ENCODE measurements around the gene ABHD16A.
A peak's percentile ranks its signal among the peaks of the same experiment; 100 is the strongest.

Gene ABHD16A

GRCh38 chr6:31664790-31665500, 38.2 kb downstream of the ABHD16A start, which contains the start of gene GPANK1:
Gene GPANK1 (minus strand): TSS chr6:31664997. CDS start chr6:31664478, 519 bp downstream.
- no peak for TF ChIP-seq CTCF (conservative IDR thresholded peaks at IDR 0.05; ENCODE audit: low read depth, low read length)
- peak within 1 kb of the TSS; percentile 98 for H3K4me3 ChIP-seq (ENCODE audit: low read depth, low read length)
- DNase-seq (ENCODE audit: low read depth): peak; percentile 97

DNA sequence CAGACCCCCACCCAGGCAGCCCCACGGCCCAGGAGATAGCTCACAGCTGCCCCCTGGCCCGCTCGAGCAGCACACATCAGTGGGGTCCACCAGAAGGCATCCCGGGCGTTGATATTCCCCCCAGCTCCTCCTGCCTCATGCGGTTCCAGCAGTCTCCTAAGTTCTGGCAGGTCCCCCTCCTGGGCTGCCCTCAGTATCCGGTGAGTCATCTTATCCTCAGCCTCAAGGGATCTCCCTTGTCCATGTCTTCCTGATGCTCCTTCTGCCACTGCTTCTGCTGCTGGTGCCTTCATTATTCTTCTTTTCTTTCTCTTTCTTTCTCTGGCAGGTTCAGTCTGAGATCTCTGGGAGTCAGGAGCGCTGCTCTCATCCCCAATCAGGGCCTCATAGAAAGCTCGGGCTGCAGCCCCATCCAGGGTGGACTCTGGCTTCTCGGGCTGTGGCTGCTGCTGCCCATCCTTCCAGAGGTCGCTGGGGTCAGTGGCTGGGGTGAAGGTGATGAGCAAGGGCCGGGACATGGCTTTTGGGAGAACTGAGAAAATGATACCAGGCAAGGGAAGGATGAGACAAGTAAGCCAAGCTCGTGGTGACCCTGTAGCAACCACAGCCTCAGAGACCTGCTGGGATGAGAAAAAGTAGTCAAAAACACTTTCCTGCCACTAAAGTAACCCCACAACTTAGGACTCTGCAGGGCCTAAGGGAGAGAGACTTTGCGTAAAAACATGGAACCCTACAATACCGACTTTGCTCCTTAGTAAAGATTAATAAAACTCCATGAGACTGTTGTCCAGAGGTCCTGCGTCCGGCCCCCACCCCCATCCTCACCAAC, 38.9 kb downstream of the ABHD16A start:
- H3K4me3 ChIP-seq (ENCODE audit: low read depth, low read length): peak overlapping the region; percentile 98
- TF ChIP-seq CTCF (conservative IDR thresholded peaks at IDR 0.05; ENCODE audit: low read depth, low read length): no peak
- peak; percentile 78 for DNase-seq (ENCODE audit: low read depth)

DNA sequence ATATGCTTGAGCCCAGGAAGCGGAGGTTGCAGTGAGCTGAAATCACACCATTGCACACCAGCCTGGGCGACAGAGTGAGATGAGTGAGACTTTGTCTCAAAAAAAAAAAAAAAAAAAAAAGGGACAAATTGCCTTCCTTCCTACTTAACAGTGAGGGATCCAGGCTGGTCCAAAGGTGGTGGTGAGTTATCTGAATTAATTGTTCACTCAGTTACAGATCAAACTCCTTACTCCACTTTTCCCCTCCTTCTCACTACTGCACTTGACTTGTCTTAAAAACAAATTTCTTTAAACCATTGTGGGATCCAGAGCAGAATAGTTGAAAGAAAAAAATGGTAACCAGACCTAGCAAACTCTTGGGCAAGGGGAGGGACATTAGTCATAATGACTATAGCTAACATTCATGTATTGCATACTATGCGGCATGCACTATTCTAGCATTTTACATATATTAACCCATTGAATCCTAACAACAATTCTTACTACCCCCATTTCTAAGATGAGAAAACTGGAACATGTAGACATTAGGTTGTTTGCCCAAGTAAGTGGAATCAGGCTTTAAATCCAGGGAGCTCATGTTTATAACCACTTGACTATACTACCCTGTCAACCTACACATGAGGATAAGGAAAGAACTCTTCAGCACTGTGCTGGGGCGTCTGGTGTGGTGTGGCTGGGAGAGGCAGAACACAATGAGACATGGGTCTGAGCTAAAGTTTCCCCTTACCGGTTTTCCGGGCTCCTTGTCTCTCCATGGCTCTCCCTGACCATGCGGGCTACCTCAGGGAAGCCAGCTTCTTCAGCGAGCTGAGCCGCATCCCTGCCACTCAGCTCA, 39.8 kb downstream of the ABHD16A start:
- H3K4me3 ChIP-seq (ENCODE audit: low read depth, low read length): peak overlapping the region; percentile 98
- peak; percentile 22 for DNase-seq (ENCODE audit: low read depth)
- TF ChIP-seq CTCF (conservative IDR thresholded peaks at IDR 0.05; ENCODE audit: low read depth, low read length): no peak

- no peak for DNase-seq (ENCODE audit: low read depth)
- H3K4me3 ChIP-seq (ENCODE audit: low read depth, low read length): no peak overlapping the region
- TF ChIP-seq CTCF (conservative IDR thresholded peaks at IDR 0.05; ENCODE audit: low read depth, low read length): no peak
Measured at GRCh38 chr6:31662124-31662723, 40.9 kb downstream of the ABHD16A start.

GRCh38 chr6:31661262-31662123, 41.6 kb downstream of the ABHD16A start:
- no peak for TF ChIP-seq CTCF (conservative IDR thresholded peaks at IDR 0.05; ENCODE audit: low read depth, low read length)
- H3K4me3 ChIP-seq (ENCODE audit: low read depth, low read length): no peak overlapping the region
- DNase-seq (ENCODE audit: low read depth): no peak
